ENCODE measurements around the gene TM6SF1.
"Not testable (repeated sequence)": the region's sequence is repeated elsewhere in the genome, so short reads cannot be mapped to it uniquely, and the experiment has no call there.

TM6SF1 gene

DNA sequence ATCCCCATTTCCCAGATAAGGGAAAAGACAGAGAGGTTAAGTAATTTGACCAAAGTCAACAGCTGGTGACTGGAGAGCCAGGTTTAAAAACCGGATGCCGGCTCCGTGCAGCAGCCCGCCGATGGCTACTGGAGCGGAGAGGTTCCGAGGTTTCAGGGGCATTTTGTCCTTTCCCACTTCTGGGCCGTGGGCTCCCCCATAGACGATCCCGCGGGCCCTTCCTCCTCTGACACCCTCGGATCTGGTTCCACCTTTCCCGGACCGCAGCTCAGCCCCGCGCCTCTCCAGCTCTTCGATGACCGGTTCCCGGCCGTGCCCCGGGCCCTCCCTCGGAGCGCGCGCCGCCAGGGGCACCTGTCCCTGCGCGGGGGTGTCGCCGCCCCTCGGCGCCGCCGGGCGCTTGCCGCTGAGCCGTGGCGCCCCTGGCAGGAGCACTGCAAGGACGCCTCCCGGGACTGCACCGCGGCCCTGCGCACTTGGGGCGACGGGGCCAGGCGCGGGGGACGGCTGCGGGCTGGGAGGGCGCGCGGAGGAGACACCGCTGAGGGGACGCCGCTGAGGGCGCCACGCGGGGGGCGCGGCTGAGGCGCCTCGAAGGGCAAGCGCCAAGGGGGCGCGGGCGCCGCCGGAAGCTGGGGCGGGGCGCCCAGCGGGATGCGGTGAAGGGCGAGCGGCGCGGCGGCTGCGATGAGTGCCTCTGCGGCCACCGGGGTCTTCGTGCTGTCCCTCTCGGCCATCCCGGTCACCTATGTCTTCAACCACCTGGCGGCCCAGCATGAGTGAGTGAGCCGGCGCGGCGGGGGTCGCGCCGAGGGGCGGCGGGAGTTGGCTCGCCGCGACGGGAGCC, at the start of gene TM6SF1:
TM6SF1 (plus strand) TSS at position 652 of the 847 bp plus-strand sequence; CDS start at position 688, 36 bp downstream.
- DNase-seq = no peak

GRCh38 chr15:83057696-83058376, 49.6 kb upstream of the TM6SF1 start:
- no peak for DNase-seq

DNA sequence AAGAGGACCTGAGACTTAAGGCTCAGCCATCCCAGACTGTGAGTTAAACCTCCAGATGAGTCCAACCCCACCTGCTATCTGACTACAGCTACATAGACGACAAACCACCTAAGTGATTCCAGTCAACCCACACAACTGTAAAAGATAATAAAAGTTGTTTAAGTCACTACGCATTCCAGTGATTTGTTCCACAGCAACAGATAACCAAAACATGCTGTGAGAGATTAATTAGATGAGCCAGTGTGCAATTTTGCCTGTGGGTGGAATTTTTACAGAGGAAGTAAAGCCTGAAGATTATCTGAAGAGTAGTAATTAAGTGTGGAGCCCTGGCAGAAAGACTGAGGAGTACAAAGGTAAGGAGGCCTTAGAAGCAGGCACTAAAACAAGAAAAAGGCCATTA, 45.8 kb upstream of the TM6SF1 start:
- peak; percentile 62 for DNase-seq

- no peak for DNase-seq
Measured at GRCh38 chr15:83062768-83063180, 44.7 kb upstream of the TM6SF1 start.

DNA sequence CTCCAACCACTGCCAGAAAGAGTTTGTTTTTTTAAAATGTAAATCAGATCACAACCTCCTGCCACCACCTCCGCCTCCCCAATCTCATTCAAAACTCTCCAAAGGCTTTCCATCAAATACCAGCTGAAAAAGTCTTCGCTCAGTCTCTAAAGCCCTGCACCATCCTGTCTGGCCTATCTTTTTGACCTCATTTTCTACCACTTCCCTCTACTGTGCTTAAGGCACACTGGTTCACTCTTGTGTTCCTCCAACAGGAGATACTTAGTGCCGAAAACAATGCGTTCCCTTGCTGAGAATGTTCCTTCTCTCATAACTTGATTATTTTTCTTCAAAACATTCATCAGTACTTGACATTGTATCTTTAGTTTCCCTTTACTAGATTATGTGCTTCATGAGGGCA, 43.9 kb upstream of the TM6SF1 start:
- no peak for DNase-seq

DNA sequence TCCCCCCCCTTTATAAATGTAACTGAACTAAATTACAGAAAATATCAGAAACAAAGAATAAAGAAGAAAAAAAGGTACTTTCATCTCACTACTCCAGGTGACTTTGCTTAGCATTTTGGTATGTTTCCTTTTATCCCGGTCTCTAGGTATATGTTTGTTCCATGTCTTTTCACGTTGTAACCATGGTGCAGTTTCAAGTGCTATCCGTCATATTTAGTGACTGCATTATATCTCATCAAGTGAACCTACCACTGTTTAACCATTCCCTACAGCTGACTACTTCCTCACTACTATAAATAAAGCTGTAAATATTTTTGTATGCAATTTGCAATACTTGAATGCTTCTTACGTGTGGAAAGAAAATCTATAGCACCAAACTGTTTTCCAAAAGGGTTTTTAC, 42.6 kb upstream of the TM6SF1 start:
- no peak for DNase-seq

DNA sequence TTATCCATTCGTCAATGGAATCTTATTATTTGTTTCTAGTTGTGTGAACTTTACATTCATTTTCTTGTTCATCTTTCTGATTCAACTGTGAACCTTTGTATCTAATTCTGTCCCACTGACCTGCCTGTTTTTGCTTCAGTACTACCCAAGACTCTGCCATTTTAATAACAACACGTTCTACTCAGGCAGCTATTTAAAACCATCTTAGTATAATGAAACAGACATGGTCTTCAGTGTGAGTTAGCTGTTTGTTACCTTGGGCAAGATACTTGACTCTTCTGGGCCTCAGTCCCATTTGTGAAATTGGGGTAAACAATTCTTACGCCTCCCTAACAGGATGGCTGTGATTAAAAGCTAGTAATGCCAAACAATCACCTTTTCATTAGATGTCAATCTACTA, 42.0 kb upstream of the TM6SF1 start:
- DNase-seq = no peak

DNA sequence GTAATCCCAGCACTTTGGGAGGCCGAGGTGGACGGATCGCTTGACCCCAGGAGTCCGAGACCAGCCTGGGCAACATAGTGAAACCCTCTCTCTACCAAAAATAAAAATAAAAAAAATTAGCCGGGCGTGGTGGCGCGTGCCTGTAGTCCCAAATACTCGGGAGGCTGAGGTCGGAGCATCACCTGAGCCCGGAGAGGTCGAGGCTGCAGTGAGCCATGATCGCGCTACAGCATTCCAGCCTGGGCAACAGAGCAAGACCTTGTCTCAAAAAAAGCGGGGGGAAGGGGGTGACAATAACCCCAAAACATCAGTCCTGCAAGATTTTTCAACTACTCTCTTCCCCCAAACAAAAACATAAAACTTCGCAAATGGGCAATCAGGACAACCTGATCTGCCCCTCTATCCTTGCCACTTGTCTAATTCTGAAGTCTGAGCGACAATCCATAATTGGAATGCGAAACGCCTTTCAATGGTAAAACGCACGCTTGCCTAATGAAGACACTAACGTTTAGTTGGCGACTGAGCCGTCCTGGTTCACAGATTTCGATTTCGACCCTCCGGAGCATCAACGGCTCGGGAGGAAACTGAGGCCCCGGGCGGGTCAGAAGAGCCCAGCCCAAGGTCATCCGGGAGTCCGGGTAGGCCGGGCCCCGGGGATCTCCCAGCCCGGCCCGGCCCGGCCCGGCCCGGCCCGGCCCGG, 41.3 kb upstream of the TM6SF1 start:
- DNase-seq = no peak

- DNase-seq = peak; percentile 100
Measured at GRCh38 chr15:83066734-83067637, 40.5 kb upstream of the TM6SF1 start, which contains the start of gene BTBD1. TSS of gene BTBD1 (minus strand) at chr15:83067252. CDS start at chr15:83067151, 101 bp downstream.

- DNase-seq = no peak
Measured at GRCh38 chr15:83067638-83067962, 39.8 kb upstream of the TM6SF1 start.

GRCh38 chr15:83068054-83068453, 39.4 kb upstream of the TM6SF1 start:
- DNase-seq = no peak

- DNase-seq = not testable (repeated sequence)
Measured at GRCh38 chr15:83069211-83069642, 38.2 kb upstream of the TM6SF1 start.

GRCh38 chr15:83077491-83078230, 29.8 kb upstream of the TM6SF1 start:
- no peak for DNase-seq

GRCh38 chr15:83078712-83079111, 28.7 kb upstream of the TM6SF1 start:
- DNase-seq = no peak

DNA sequence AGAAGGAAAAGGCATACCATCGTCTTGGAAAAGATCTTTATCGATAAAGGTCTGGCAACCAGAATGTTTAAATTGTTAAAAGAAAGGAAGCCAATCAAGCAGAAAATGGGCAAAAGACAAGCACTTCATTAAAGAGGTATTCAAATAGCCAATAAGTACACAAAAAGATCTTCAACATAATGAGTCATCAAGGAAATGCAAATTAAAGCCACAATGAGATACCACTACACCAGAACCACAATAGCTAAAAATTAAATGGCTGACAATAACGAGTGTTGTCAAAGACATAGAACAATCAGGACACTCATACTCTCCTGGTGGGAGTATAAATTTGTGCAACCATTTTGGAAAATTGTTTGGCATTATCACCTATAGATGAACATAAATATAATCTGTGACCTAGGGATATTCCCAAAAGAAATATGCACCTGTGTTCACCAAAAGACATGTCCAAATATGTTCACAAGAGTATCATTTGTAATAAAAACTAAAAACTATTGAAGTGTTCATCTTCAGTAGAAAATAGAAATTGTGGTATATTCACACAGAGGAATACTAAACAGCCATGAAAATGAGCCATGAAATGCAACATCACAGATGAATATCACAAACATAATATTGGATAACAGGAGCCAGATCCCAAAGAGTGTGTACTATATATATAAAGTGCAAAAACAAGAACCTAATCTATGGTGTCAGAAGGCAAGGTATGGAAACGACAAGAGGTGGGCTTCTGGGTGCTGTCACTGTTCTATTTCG, 26.0 kb upstream of the TM6SF1 start:
- DNase-seq = no peak

DNA sequence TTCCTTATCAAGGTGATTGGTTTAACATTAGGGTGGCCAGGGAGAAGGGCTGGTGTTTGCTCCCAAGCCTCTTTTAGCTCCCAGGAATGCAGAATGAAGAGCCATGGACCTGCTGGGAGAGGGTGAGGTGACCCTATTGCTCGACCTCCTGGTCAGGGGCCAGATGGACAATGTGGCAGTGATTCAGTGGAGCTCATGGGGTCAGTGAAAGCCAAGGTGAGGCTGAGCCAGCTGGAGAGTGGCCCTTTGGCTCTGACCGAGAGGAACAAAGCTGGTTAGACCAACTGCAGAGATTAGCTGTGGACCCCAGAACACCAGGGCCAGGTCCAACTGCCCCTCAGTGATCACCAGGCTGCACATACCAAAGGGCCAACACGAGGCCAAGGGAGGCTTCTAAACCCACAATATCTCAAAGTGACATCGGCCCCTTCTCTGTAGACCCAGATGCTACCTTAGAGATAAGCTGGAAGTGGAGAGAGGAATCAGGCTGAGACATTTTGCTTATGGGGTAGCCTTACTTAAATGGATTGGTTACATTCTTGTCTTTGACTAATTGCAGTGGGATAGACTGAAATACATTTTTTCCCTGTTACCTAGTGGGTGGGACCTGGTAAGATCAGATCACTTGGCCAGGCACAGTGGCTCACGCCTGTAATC, 24.6 kb upstream of the TM6SF1 start:
- DNase-seq = no peak

- DNase-seq = not testable (repeated sequence)
Measured at GRCh38 chr15:83085461-83085860, 22.0 kb upstream of the TM6SF1 start.

DNA sequence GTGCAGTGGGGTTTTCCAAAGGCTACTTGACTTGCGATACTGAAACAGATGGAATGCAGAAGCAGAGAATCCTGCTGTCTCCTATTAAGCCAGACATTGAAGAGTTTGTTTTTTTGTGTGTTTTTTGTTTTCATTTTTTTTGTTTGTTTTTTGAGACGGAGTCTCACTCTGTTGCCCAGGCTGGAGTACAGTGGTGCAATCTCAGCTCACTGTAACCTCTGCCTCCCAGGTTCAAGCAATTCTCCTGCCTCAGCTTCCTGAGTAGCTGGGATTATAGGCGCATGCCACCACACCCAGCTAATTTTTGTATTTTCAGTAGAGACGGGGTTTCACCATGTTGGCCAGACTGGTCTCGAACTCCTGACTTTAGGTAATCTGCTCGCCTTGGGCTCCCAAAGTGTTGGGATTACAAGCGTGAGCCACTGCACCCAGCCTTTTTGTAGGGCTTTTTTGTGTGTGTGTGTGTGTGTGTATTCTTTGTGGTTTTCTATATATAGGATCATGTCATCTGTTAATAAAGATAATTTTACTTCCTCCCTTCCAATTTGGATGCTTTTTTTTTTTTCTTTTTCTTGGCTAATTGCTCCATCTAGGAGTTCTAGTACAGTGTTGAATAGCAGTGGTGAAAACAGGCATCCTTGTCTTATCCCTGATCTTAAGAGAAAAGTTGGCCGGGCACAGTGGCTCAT, 21.4 kb upstream of the TM6SF1 start:
- not testable (repeated sequence) for DNase-seq

GRCh38 chr15:83087576-83087975, 19.9 kb upstream of the TM6SF1 start:
- no peak for DNase-seq

DNA sequence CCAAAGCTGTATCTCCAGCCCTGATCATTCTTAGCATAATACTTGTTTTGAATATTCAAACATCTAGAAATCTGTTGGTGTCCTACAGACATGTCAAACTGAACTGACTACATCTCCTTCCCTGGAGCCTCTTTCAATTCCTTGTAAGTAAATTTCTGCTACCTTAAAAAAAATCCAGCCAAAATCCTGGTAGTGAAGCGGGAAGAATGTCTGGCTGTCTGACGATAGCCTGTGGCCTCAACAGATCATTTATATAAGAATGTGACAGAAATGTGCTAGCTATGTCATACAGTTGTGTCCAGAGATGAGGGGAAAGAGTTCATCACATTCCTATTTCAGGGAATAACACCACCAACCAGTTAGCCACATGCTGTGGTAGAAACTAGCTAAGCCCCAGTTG, 18.6 kb upstream of the TM6SF1 start:
- no peak for DNase-seq

Data from NCI-H226 (cell line).